NT2/D1 (cell line): Measurements from ENCODE around the gene SUSD5.

Experiments
- YY1 ChIP-seq: IDR thresholded peaks from 2 replicates; pipeline ENCODE4 v1.6.1; 2011; ENCODE audit not compliant: insufficient read length, insufficient read depth
- ZNF274 ChIP-seq: IDR thresholded peaks from 2 replicates; pipeline ENCODE4 v1.6.1; 2011; ENCODE audit warnings: mild to moderate bottlenecking, low read depth, low read length

DNA sequence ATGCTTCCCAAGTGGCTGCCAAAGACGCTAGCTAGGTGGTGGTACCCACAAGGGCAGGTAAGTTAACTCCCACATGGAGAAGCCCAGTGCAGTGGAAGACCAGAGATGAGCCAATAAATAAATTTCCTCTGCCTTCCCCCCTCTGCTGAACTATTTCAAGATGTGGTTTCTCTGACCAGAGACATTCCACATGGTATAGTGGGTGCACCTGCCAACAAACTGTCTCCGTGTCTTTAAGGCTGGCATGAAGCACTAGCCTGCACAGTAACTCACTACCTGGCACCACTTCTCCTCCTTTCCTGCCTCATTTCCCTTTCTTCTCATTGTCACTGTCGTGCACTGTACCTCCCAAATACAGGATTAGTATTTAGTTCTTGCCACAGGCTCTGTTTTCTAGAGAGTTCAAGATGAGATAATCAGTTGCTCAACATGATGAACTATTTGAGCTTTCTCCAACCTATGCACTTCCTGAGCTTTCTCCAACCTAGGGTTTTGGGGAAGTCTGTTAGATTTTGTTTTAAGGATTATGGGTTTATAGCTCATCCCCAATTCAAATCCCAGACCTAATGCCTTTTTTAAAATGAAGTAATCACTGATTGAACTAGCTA, 113.2 kb downstream of the SUSD5 start:
- no peak for TF ChIP-seq ZNF274
- no peak for TF ChIP-seq YY1
